ENCODE data around the gene MARCO.
"Not testable (repeated sequence)": the region's sequence is repeated elsewhere in the genome, so short reads cannot be mapped to it uniquely, and the experiment has no call there.

Gene MARCO

DNA sequence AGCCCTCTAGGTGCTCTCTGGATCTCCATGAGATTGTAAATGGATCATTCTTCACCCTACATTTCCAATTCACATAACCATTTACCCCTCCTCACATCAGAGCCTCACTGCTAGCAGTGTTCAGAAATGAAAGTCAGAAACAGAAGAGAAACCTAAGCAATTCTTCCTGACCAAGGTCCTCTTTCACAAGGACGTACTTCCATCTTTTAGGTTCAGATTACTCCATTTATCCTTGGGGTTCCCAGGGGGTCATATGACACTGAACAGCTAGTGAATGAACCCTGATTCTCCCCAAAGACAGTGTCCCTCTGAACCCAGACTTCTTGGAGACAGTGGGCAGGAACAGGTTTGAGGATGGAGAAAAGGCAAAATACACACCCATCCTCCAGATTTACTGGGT is 12.9 kb upstream of the MARCO start:
- no peak for DNase-seq (ENCODE audit: low read depth)

- DNase-seq (ENCODE audit: low read depth): no peak
These were observed 9.0 kb upstream of the MARCO start for GRCh38 chr2:118932949-118933348.

GRCh38 chr2:118936306-118936705 is 5.7 kb upstream of the MARCO start:
- no peak for DNase-seq (ENCODE audit: low read depth)

GRCh38 chr2:118936936-118937335 is 5.1 kb upstream of the MARCO start:
- DNase-seq (ENCODE audit: low read depth): no peak

DNA sequence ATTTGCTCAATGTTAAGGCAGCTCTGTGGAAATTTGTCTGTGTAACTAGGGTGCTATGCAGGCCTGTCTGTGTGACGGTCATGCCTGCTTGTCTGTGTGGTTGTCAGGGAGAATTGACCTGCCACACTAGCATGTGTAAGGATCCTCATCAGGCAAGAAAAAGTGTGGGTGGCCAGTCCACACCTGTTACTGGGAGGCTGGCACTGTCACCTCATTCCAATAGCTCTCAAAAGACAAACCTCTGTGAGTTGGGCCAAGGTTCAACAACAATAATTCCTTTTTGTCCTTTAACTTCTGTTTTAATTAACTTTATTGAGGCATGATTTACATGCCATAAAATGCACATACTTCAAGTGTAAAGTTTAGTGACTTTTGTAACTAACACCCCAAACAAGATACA is 4.2 kb upstream of the MARCO start:
- DNase-seq (ENCODE audit: low read depth): no peak

GRCh38 chr2:118939994-118940393 is 2.0 kb upstream of the MARCO start:
- no peak for DNase-seq (ENCODE audit: low read depth)

GRCh38 chr2:118940486-118941120 is 1.4 kb upstream of the MARCO start:
- no peak for DNase-seq (ENCODE audit: low read depth)

- DNase-seq (ENCODE audit: low read depth): no peak
These were observed 1.3 kb downstream of the MARCO start for GRCh38 chr2:118943286-118943685.

DNA sequence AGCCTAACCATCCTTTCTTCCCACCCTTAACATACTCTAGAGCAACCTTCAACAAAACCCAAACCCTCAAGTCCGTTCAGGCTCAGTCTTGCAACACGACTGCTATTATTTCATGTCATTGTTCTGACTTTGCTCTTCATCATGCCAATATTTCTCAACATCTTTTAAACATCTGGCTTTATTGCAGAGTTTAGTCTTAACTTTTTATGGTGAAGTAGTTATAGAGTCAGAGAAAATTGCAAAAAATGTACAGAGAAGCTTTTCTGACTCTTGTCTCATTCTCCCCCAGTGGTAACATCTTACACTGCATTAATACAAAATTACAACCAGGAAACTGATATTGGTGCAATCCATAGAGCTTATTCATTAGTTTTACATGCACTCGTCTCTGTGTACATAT is 3.9 kb downstream of the MARCO start:
- DNase-seq (ENCODE audit: low read depth): no peak

DNA sequence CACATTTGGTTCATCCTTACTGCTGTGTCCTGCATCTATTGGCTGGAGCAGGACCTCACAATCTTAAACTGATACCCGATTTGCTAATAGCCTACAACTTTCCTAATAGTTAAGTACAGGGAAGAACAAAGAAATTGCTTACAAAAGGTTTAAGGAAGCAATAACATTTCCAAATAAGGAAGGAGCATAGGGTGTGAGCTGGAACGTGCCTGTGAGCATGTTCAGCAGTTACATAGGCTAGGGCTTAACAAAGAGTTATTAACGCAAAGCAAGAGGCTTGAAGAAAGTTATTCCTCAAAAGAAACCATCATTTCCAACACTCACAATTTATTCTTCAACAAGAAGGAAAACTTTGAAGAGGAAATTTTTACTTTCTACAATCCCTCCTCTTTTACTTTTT is 6.3 kb downstream of the MARCO start:
- DNase-seq (ENCODE audit: low read depth): not testable (repeated sequence)

GRCh38 chr2:118954297-118955060 is 12.5 kb downstream of the MARCO start:
- DNase-seq (ENCODE audit: low read depth): no peak

DNA sequence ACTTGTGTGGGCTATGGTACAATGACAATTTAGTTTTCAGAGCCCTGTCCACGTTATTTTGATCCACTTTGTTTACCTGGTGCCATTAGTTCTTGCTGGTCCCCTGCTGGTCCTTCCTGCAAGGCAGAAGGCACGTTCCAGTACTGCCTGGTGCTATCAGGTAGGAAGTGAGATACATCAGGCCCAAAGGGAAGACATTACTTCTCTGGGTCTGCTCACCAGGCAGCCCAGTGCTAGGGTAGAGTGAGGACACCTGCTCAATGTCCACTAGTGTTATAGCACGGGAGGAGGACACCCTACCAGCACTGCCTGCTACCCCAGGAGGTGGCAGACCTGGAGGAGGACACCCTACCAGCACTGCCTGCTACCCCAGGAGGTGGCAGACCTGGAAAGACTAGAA is 23.7 kb downstream of the MARCO start:
- no peak for DNase-seq (ENCODE audit: low read depth)

GRCh38 chr2:118967124-118967880 is 25.3 kb downstream of the MARCO start:
- DNase-seq (ENCODE audit: low read depth): no peak

DNA sequence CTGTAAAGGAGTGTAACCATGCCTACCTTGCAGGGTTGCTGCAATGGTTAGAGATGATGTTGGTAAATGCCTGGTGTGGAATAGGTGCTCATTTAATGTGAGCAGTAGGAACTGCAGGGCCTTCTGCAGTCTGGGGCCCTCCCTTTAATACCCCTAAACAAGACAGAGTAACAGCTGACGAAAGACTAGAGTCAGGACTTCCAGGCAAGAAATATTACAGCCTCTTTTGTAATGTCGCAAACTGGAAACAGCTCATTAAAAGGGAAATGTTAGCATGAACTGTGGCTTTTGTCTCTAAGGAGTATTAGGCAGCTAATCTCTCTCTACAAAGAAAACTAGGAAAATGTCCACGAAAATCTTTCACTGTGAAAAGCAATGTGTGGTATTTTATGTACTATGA is 26.0 kb downstream of the MARCO start:
- DNase-seq (ENCODE audit: low read depth): no peak

GRCh38 chr2:118968961-118969733 is 27.2 kb downstream of the MARCO start:
- no peak for DNase-seq (ENCODE audit: low read depth)

DNA sequence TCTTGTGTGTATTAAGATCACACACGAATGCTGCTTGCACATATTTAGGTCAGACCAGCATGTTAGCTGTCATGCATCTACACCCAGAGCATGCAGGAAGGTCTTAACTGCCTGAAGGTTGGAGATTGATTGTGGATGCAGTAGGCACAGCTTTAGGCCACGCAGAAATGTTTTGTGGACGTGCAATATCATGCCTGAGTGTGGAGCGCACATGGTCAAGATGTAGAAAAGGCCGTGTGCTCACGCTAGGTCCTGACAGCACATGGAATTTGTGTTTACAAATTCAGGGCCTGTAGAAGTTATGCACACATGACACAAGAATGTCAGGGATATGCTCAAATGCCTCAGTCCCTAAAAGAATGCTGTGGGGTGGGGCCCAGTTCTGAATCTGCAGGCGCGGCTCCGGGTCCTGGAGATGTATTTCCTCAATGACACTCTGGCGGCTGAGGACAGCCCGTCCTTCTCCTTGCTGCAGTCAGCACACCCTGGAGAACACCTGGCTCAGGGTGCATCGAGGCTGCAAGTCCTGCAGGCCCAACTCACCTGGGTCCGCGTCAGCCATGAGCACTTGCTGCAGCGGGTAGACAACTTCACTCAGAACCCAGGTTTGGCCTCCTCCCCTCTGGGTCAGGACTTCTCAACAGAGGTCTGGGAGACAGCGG is 27.9 kb downstream of the MARCO start:
- DNase-seq (ENCODE audit: low read depth): no peak

DNA sequence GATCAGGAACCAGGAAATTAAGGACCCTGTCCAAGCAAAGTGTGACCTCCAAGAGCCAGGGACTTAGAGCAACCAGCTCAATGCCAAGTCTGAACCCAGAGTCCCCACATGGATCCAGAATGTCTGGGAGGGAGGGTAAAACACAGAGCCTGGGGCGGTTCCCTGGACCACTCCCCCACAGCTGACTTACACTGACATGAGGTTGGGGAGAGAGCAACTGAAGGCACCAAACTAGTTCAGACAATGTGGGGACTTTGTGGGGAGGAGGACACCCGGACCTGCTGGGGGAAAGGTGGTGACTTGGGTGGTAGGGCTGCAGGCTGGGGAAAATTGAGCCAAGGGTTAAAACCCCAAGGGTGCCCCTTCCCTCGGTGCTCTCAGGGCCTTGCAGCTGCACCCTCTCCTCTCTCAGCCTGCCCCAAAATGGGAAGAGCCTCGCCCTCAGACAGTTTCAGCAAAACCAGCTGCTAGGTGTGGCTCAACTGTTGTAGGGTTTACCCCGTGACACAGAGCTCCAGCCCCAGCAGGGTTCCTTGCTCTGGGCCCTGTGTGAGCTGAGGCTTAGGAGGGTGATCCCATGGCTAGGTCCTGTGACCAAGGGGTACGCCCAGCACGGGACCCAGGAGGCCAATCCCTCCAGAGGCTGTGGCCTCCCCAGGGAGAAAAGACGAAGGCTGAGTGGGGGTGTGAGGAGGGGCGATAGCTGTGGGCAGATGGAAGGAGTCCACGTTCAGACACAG is 28.6 kb downstream of the MARCO start:
- DNase-seq (ENCODE audit: low read depth): no peak

GRCh38 chr2:118971245-118972122 is 29.5 kb downstream of the MARCO start:
- no peak for DNase-seq (ENCODE audit: low read depth)

DNA sequence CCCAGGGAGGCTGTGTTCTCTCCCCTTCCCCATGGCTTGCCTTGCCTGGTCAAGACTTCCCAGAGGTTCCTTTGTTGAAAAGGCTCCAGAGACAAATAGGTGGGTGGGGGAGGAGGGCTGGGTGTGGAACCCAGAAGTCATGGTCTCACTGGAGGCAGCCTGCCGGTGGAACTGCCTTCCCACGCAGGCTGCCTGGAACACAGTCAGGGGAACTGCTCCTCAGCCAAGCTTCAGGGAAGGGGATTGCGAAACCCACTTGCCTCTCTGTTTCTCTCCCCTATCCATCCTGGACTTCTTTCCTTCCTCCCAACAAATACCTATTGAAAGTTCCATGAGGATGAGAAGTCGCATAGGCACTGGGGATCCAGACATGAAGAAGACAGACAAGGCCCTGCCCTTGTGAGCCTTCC is 31.6 kb downstream of the MARCO start:
- DNase-seq (ENCODE audit: low read depth): no peak

Measured in activated T-cell treated with anti-CD3 and anti-CD28 coated beads for 48 hours (primary cell).